ENCODE results near the gene KIF12.

- no peak for TF ChIP-seq CTCF (IDR thresholded peaks at IDR 0.05)
- no peak for TF ChIP-seq POLR2A (IDR thresholded peaks at IDR 0.05)
Measured at GRCh38 chr9:114055061-114055460, 44.0 kb downstream of the KIF12 start.
